Ascending aorta (tissue), 2 donors: ENCODE results near the gene ITIH1. TPM values are rescaled to one million over a fixed set of nuclear protein-coding genes. Genes with fewer than 3 reads are reported as not detected.

Source experiments
- DNase-seq, 2 donors: peaks; one replicate each; pipeline ENCODE4 v3.0.0-alpha.2; 2019; ENCODE audit warnings: low spot score in 2 of 2
- H3K27ac ChIP-seq, 2 donors: fragments of 200-600 bp; sonication (generic); one replicate each; pipeline ENCODE4 v1.5.1; 2016 to 2017; ENCODE audit warnings: mild to moderate bottlenecking in 1 of 2
- H3K27me3 ChIP-seq: fragments of 200-600 bp; sonication (generic); one replicate; pipeline ENCODE4 v1.5.1; 2017
- H3K36me3 ChIP-seq, 2 donors: fragments of 200-600 bp; sonication (generic); one replicate each; pipeline ENCODE4 v1.5.1; 2016
- H3K4me1 ChIP-seq, 2 donors: fragments of 200-600 bp; sonication (generic); one replicate each; pipeline ENCODE4 v1.5.1; 2016 to 2017; ENCODE audit warnings: mild to moderate bottlenecking in 1 of 2
- H3K4me3 ChIP-seq, 2 donors: fragments of 200-600 bp; sonication (generic); one replicate each; pipeline ENCODE4 v1.5.1; 2016 to 2017; ENCODE audit warnings: mild to moderate bottlenecking in 1 of 2
- H3K9me3 ChIP-seq, 2 donors: fragments of 200-600 bp; sonication (generic); one replicate each; pipeline ENCODE4 v1.5.1; 2016
- CTCF ChIP-seq, 3 experiments: fragments of 200-600 bp in 2 of 3; fragments of 450-650 bp in 1 of 3; sonication (generic) in 2 of 3; IDR thresholded peaks; one replicate each; pipeline ENCODE4 v1.5.1; 2016 to 2019; ENCODE audit warnings: antibody characterized with exemption in 3 of 3, mild to moderate bottlenecking in 1 of 3, moderate library complexity in 1 of 3
- intact Hi-C: fragments of 100-400 bp; cut with DNase I; formaldehyde crosslinking; loops from one replicate; pipeline ENCODE4 v1.15.1; 2023
- total RNA-seq: library from RNA; depleted of rRNA; stranded (reverse); fragments of >200 nt; gene quantifications from one replicate; pipeline ENCODE4 v1.1.0, GENCODE V29; 2016

Gene ITIH1
- total RNA-seq, 1 donor from 2014 or later, result 2.0 TPM

GRCh38 chr3:52793702-52794611 lies 16.6 kb downstream of the ITIH1 start:
- no peak overlapping the region for H3K27ac ChIP-seq
- no peak for DNase-seq
- no peaks in the 10 kb centered on the region for H3K27me3 ChIP-seq
- no peak overlapping the region for H3K4me3 ChIP-seq
- TF ChIP-seq CTCF (IDR thresholded peaks at IDR 0.05), result no peak
- H3K9me3 ChIP-seq, result no peaks in the 10 kb centered on the region
- H3K36me3 ChIP-seq, result no peaks in the 10 kb centered on the region
- intact Hi-C loops, result no loop called here
- no peaks in the 10 kb centered on the region for H3K4me1 ChIP-seq

- Histone ChIP-seq H3K9me3 (no peaks in the 10 kb centered on the region), H3K36me3 (no peaks in the 10 kb centered on the region), H3K4me1 (no peaks in the 10 kb centered on the region), H3K27me3 (no peaks in the 10 kb centered on the region), H3K4me3 (no peak within 1 kb of the TSS), H3K27ac (no peak within 1 kb of the TSS)
- intact Hi-C loops, result no loop called here
- DNase-seq, result no peak
- TF ChIP-seq CTCF (IDR thresholded peaks at IDR 0.05), result no peak
Measured at GRCh38 chr3:52794612-52795099, 17.3 kb downstream of the ITIH1 start, which contains the start of gene ITIH3. Gene ITIH3, plus strand, starts transcription at chr3:52794796. Its CDS starts 8 bp downstream, at chr3:52794804.

GRCh38 chr3:52795298-52795900 lies 18.0 kb downstream of the ITIH1 start:
- TF ChIP-seq CTCF (IDR thresholded peaks at IDR 0.05), result no peak
- intact Hi-C loops, result no loop called here
- Histone ChIP-seq H3K27ac (no peak overlapping the region), H3K4me3 (no peak overlapping the region), H3K9me3 (no peaks in the 10 kb centered on the region), H3K27me3 (no peaks in the 10 kb centered on the region), H3K36me3 (no peaks in the 10 kb centered on the region), H3K4me1 (no peaks in the 10 kb centered on the region)
- no peak for DNase-seq

- Histone ChIP-seq H3K27ac (no peak overlapping the region), H3K36me3 (no peaks in the 10 kb centered on the region), H3K27me3 (no peaks in the 10 kb centered on the region), H3K4me1 (no peaks in the 10 kb centered on the region), H3K9me3 (no peaks in the 10 kb centered on the region), H3K4me3 (no peak overlapping the region)
- DNase-seq, result no peak
- no peak for TF ChIP-seq CTCF (IDR thresholded peaks at IDR 0.05)
- intact Hi-C loops, result no loop called here
Measured at GRCh38 chr3:52796411-52796810, 19.0 kb downstream of the ITIH1 start.

GRCh38 chr3:52798376-52798977 lies 21.1 kb downstream of the ITIH1 start:
- Histone ChIP-seq H3K27me3 (no peaks in the 10 kb centered on the region), H3K36me3 (no peaks in the 10 kb centered on the region), H3K9me3 (no peaks in the 10 kb centered on the region), H3K4me1 (peaks cover 0 to 2% of the 10 kb centered on the region in 2 donors), H3K27ac (peak overlapping the region in 1 of 2 donors; percentile 2), H3K4me3 (no peak overlapping the region)
- intact Hi-C loops, result no loop called here
- DNase-seq, result no peak
- TF ChIP-seq CTCF (IDR thresholded peaks at IDR 0.05), result no peak
